Prostate gland (tissue), 2 donors: ENCODE measurements around the gene ZNF709. TPM values are rescaled to one million over a fixed set of nuclear protein-coding genes. Genes with fewer than 3 reads are reported as not detected.
A peak's percentile ranks its signal among the peaks of the same experiment; 100 is the strongest.

Experiments
- DNase-seq: peaks from one replicate; pipeline ENCODE4 v3.0.0-alpha.2; 2019; ENCODE audit warnings: low spot score
- H3K27ac ChIP-seq, 2 donors: fragments of 200-600 bp; sonication (generic); 2 replicates each; pipeline ENCODE4 v1.5.1; 2017 to 2019
- H3K27me3 ChIP-seq: fragments of 200-600 bp; sonication (generic); replicated peaks from 2 replicates; pipeline ENCODE4 v1.5.1; 2019; ENCODE audit not compliant: insufficient read depth
- H3K36me3 ChIP-seq, 2 donors: fragments of 200-600 bp; sonication (generic); 1 replicate in 1 of 2; 2 replicates in 1 of 2; pipeline versions ENCODE4 v1.5.1 to v1.8.1; 2017 to 2019
- H3K4me1 ChIP-seq: fragments of 200-600 bp; sonication (generic); replicated peaks from 2 replicates; pipeline ENCODE4 v1.5.1; 2019
- H3K4me3 ChIP-seq, 2 donors: fragments of 200-600 bp; sonication (generic); 2 replicates each; pipeline ENCODE4 v1.5.1; 2017 to 2019
- H3K9me3 ChIP-seq: fragments of 200-600 bp; sonication (generic); 2 replicates; pipeline ENCODE4 v1.5.1; 2017
- CTCF ChIP-seq, 4 experiments: fragments of 200-600 bp in 2 of 4; fragments of 450-650 bp in 2 of 4; sonication (generic) in 2 of 4; IDR thresholded peaks; 1 replicate in 3 of 4; 2 replicates in 1 of 4; pipeline ENCODE4 v1.5.1; 2016 to 2019; ENCODE audit warnings: antibody characterized with exemption in 4 of 4, mild to moderate bottlenecking in 2 of 4, moderate library complexity in 2 of 4
- POLR2A ChIP-seq: fragments of 450-650 bp; IDR thresholded peaks from one replicate; pipeline ENCODE4 v1.6.1; 2016; ENCODE audit warnings: antibody characterized with exemption, mild to moderate bottlenecking
- POLR2AphosphoS5 ChIP-seq: sonication (generic); formaldehyde crosslinking; IDR thresholded peaks from one replicate; pipeline ENCODE4 v1.6.1; 2017; ENCODE audit warnings: antibody characterized with exemption
- WGBS: methylation state at CpG from one replicate; pipeline ENCODE4 v1.1.5; 2018; 5-methylcytosine and 5-hydroxymethylcytosine counted together
- intact Hi-C: fragments of 100-400 bp; cut with DNase I; formaldehyde crosslinking; loops from one replicate; pipeline ENCODE4 v1.14.2; 2022
- total RNA-seq, 2 donors: library from RNA; depleted of rRNA; stranded (reverse); fragments of >200 nt; gene quantifications; one replicate each; pipeline ENCODE4 v1.1.0, GENCODE V29; 2016

Gene ZNF709
- total RNA-seq, 2 donors from 2014 or later: 3.9 to 5.4 TPM

- intact Hi-C loops: no loop called here
- no peak overlapping the region for H3K4me3 ChIP-seq
- 16% methylated on average over 34 of the region's 35 CpGs for WGBS
Measured at GRCh38 chr19:12513531-12514061, 29.0 kb upstream of the ZNF709 start.

GRCh38 chr19:12497032-12497431 lies 12.4 kb upstream of the ZNF709 start:
- H3K9me3 ChIP-seq: no peaks in the 10 kb centered on the region
- 96% methylated on average over 4 of the region's 4 CpGs for WGBS
- intact Hi-C loops: no loop called here
- H3K27me3 ChIP-seq: no peaks in the 10 kb centered on the region
- no peak for DNase-seq
- H3K27ac ChIP-seq: no peak overlapping the region
- H3K4me3 ChIP-seq: no peak overlapping the region
- H3K4me1 ChIP-seq: no peaks in the 10 kb centered on the region
- H3K36me3 ChIP-seq: no peaks in the 10 kb centered on the region
- no peak for TF ChIP-seq CTCF (IDR thresholded peaks at IDR 0.05)
- no peak for TF ChIP-seq POLR2AphosphoS5
- TF ChIP-seq POLR2A: no peak

More at GRCh38 chr19:12513531-12514061, 29.0 kb upstream of the ZNF709 start:
- no peak for DNase-seq
- no peaks in the 10 kb centered on the region for H3K27me3 ChIP-seq
- peak in 2 of 4 experiments; percentile 12 to 21 for TF ChIP-seq CTCF (IDR thresholded peaks at IDR 0.05)
- TF ChIP-seq POLR2AphosphoS5: no peak
- H3K4me1 ChIP-seq: no peaks in the 10 kb centered on the region
- H3K36me3 ChIP-seq: no peaks in the 10 kb centered on the region
- H3K9me3 ChIP-seq: no peaks in the 10 kb centered on the region
- no peak overlapping the region for H3K27ac ChIP-seq

- DNase-seq: no peak
- WGBS: 91% methylated on average over 6 of the region's 6 CpGs
- Histone ChIP-seq H3K27me3 (no peaks in the 10 kb centered on the region), H3K36me3 (no peaks in the 10 kb centered on the region), H3K27ac (no peak overlapping the region), H3K4me1 (no peaks in the 10 kb centered on the region), H3K9me3 (no peaks in the 10 kb centered on the region), H3K4me3 (no peak overlapping the region)
- TF ChIP-seq POLR2AphosphoS5 (no peak), POLR2A (no peak), CTCF (IDR thresholded peaks at IDR 0.05) (no peak)
- intact Hi-C loops: no loop called here
Measured at GRCh38 chr19:12496480-12496879, 11.9 kb upstream of the ZNF709 start.

- Histone ChIP-seq H3K36me3 (no peaks in the 10 kb centered on the region), H3K4me1 (no peaks in the 10 kb centered on the region), H3K27me3 (no peaks in the 10 kb centered on the region), H3K27ac (peak overlapping the region; percentile 88 to 93), H3K9me3 (no peaks in the 10 kb centered on the region), H3K4me3 (peak overlapping the region; percentile 49 to 74)
- TF ChIP-seq POLR2AphosphoS5: peak; percentile 96
- TF ChIP-seq CTCF (IDR thresholded peaks at IDR 0.05): peak in 3 of 4 experiments; percentile 53 to 60 (median 55)
- peak; percentile 83 for TF ChIP-seq POLR2A
- DNase-seq: peak; percentile 97
- intact Hi-C loops: loop anchor here (1.0 kb wide), 1 partner anchor 11 kb away; the partner anchor contains the start of gene ZNF709
- 1% methylated on average over 40 of the region's 51 CpGs for WGBS
Measured at GRCh38 chr19:12495002-12495802, 10.6 kb upstream of the ZNF709 start.
